ENCODE results near the gene SCYL1.

Gene SCYL1

GRCh38 chr11:65537620-65538231 lies 12.8 kb downstream of the SCYL1 start:
- no peak for DNase-seq

- no peak for DNase-seq
These were observed 13.5 kb downstream of the SCYL1 start for GRCh38 chr11:65538232-65538914.

- DNase-seq, result no peak
These were observed 14.2 kb downstream of the SCYL1 start for GRCh38 chr11:65538915-65539743.

GRCh38 chr11:65539744-65540289 lies 14.9 kb downstream of the SCYL1 start:
- DNase-seq, result peak; percentile 91

GRCh38 chr11:65540290-65541092 lies 15.6 kb downstream of the SCYL1 start:
- peak; percentile 95 for DNase-seq

- peak; percentile 89 for DNase-seq
These were observed 16.5 kb downstream of the SCYL1 start for GRCh38 chr11:65541093-65541982.

GRCh38 chr11:65542738-65543390 lies 18.0 kb downstream of the SCYL1 start:
- no peak for DNase-seq

GRCh38 chr11:65545853-65546216 lies 21.0 kb downstream of the SCYL1 start:
- peak; percentile 64 for DNase-seq

- DNase-seq, result peak; percentile 96
These were observed 21.5 kb downstream of the SCYL1 start for GRCh38 chr11:65546217-65546958.

- no peak for DNase-seq
These were observed 22.7 kb downstream of the SCYL1 start for GRCh38 chr11:65547446-65548125.

- no peak for DNase-seq
These were observed 23.5 kb downstream of the SCYL1 start for GRCh38 chr11:65548395-65548794.

GRCh38 chr11:65549096-65549495 lies 24.2 kb downstream of the SCYL1 start:
- no peak for DNase-seq

- DNase-seq, result peak; percentile 98
These were observed 26.9 kb downstream of the SCYL1 start for GRCh38 chr11:65551572-65552387.

GRCh38 chr11:65552388-65552951 lies 27.6 kb downstream of the SCYL1 start:
- DNase-seq, result peak; percentile 73

- peak; percentile 83 for DNase-seq
These were observed 28.6 kb downstream of the SCYL1 start for GRCh38 chr11:65553301-65554001.

- no peak for DNase-seq
These were observed 29.4 kb downstream of the SCYL1 start for GRCh38 chr11:65554057-65554818.

GRCh38 chr11:65554842-65555430 lies 30.1 kb downstream of the SCYL1 start:
- DNase-seq, result no peak

Measured in DMS53 (cell line).